Prostate gland (tissue), 2 donors: Measurements from ENCODE around the gene ZNF496.

Experiments used
- CTCF ChIP-seq, 4 experiments: fragments of 200-600 bp in 2 of 4; fragments of 450-650 bp in 2 of 4; sonication (generic) in 2 of 4; IDR thresholded peaks; 1 replicate in 3 of 4; 2 replicates in 1 of 4; pipeline ENCODE4 v1.5.1; 2016 to 2019; ENCODE audit warnings: antibody characterized with exemption in 4 of 4, mild to moderate bottlenecking in 2 of 4, moderate library complexity in 2 of 4
- POLR2A ChIP-seq: fragments of 450-650 bp; IDR thresholded peaks from one replicate; pipeline ENCODE4 v1.6.1; 2016; ENCODE audit warnings: antibody characterized with exemption, mild to moderate bottlenecking
- POLR2AphosphoS5 ChIP-seq: sonication (generic); formaldehyde crosslinking; IDR thresholded peaks from one replicate; pipeline ENCODE4 v1.6.1; 2017; ENCODE audit warnings: antibody characterized with exemption

- TF ChIP-seq CTCF (IDR thresholded peaks at IDR 0.05) (no peak), POLR2A (no peak), POLR2AphosphoS5 (no peak)
Observed at GRCh38 chr1:247328311-247328710, 3.4 kb downstream of the ZNF496 start.
